PFSK-1 (cell line): ENCODE results near the gene KLK10.

Source experiments
- FOXP2 ChIP-seq: optimal IDR thresholded peaks from 2 replicates; pipeline ENCODE3; 2011; ENCODE audit warnings: borderline replicate concordance, control low read depth, inconsistent platforms; ENCODE audit not compliant: insufficient read depth; ENCODE audit errors: extremely low read length, extremely low read depth
- POLR2AphosphoS5 ChIP-seq: IDR thresholded peaks from 2 replicates; pipeline ENCODE4 v1.6.1; 2012; ENCODE audit warnings: low read depth, mild to moderate bottlenecking, control low read depth, low read length, moderate library complexity
- SIN3A ChIP-seq: IDR thresholded peaks from 2 replicates; pipeline ENCODE4 v1.6.1; 2012; ENCODE audit warnings: mild to moderate bottlenecking, low read length, moderate library complexity, borderline replicate concordance; ENCODE audit not compliant: insufficient read depth
- TAF1 ChIP-seq: IDR thresholded peaks from 2 replicates; pipeline ENCODE4 v1.6.1; 2012; ENCODE audit warnings: low read length, control low read depth, borderline replicate concordance; ENCODE audit not compliant: insufficient read depth
- TF ChIP-seq, protein P1 (sequence below), 2 experiments: IDR thresholded peaks; 2 replicates each; pipeline versions ENCODE4 v1.6.1 to v1.8.0; 2011 to 2012; ENCODE audit warnings: low read depth in 2 of 2, low read length in 2 of 2, control low read depth in 1 of 2, inconsistent platforms in 1 of 2, mild to moderate bottlenecking in 1 of 2, moderate library complexity in 1 of 2; ENCODE audit not compliant: insufficient read depth in 1 of 2

The KLK10 gene

DNA sequence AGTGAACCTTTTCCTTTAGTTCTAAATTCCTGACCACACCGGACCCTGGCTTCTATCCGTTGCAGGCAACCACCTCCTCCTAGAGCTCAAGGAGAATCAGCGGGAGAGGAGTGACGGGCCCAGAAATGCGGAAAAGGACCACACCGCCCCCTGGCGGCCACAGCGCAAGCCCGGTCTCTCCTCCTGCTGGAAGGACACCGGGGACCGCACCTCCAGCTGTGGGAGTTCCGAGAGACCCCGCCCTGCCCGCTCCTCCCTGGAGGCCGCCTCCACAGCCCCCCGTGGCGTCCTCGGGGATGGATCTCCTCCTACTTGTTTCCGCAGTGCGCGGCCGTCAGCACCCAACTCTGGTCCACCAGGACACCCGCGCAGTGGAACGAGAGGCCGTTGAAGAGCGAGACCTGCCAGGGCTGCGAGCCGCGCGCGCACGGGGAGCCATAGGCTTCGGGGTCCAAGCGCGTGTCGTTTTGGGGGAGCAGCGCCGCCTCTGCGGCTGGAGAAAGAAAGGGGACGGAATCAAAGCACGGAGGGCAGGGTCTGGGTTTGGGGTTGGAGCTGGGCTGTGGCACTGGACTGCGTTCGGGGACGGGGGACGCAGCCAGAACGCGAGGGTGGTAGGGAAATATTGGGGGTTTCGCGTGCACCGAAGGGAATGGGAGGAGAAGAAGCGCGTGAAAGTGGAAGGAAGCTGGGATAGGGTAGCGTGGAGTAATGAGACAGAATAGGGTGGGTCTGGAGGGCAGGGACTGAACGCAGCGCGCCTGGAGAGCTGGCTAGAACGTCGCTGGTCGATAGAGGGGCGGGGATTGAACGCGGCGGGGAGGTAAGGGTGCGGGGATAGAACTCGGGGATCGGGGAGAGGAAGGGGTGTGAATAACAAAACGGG lies 2.5 kb downstream of the KLK10 start:
- TF ChIP-seq, protein P1, sequence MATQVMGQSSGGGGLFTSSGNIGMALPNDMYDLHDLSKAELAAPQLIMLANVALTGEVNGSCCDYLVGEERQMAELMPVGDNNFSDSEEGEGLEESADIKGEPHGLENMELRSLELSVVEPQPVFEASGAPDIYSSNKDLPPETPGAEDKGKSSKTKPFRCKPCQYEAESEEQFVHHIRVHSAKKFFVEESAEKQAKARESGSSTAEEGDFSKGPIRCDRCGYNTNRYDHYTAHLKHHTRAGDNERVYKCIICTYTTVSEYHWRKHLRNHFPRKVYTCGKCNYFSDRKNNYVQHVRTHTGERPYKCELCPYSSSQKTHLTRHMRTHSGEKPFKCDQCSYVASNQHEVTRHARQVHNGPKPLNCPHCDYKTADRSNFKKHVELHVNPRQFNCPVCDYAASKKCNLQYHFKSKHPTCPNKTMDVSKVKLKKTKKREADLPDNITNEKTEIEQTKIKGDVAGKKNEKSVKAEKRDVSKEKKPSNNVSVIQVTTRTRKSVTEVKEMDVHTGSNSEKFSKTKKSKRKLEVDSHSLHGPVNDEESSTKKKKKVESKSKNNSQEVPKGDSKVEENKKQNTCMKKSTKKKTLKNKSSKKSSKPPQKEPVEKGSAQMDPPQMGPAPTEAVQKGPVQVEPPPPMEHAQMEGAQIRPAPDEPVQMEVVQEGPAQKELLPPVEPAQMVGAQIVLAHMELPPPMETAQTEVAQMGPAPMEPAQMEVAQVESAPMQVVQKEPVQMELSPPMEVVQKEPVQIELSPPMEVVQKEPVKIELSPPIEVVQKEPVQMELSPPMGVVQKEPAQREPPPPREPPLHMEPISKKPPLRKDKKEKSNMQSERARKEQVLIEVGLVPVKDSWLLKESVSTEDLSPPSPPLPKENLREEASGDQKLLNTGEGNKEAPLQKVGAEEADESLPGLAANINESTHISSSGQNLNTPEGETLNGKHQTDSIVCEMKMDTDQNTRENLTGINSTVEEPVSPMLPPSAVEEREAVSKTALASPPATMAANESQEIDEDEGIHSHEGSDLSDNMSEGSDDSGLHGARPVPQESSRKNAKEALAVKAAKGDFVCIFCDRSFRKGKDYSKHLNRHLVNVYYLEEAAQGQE (IDR thresholded peaks at IDR 0.05; ENCODE audit: insufficient read depth in 1 of 2, low read depth in 2 of 2, low read length in 2 of 2), result no peak
- TF ChIP-seq FOXP2 (no peak), POLR2AphosphoS5 (no peak), TAF1 (no peak), SIN3A (no peak)

DNA sequence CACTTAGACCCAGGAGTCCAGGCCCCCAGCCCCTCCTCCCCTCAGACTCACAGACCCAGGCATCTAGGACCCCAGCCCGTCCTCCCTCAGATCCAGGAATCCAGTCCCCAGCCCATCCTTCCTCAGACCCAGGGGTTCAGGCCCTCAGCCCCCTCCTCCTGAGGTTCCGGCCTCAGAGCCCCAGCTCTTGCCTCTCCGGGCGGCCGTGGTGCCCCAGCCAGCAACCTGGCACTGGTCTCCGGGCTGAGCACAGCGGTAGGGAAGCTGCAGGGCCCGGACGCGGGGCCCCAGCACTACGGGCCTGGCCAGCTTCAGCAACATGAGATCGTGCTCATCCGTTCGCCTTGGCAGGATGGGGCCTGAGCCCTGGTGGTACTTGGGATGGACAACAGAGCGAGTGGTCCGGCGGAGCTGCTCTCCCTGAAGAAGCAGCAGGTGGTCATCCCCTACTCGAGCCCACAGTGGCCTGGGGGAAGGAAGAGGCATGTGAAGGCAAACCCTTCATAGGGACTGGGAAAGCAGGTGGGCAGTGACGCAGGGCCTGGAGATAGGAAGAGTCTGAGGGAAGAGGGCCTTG lies 3.7 kb downstream of the KLK10 start:
- TF ChIP-seq POLR2AphosphoS5, result no peak
- no peak for TF ChIP-seq TAF1

DNA sequence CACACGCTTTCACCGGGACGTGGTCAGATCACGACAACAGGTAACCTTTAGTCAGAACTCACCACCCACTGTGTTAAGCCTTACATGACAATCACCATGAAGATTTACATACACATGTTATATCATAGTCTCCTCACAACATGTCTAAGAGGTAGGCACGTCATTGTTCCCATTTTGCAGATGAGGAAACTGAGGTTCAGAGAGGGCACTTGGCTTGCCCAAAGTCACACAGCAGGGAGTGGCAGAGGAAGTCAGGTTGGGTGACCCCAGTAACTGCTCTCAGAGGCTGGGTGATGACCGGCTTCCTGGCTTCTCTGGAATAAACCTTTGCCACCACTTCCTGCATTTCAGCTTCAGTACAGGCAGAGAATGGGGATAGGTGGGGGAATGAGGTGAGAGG lies 5.3 kb downstream of the KLK10 start:
- TF ChIP-seq POLR2AphosphoS5, result no peak
- no peak for TF ChIP-seq SIN3A
- TF ChIP-seq, protein P1 (IDR thresholded peaks at IDR 0.05; ENCODE audit: insufficient read depth in 1 of 2, low read depth in 2 of 2, low read length in 2 of 2), result no peak
- TF ChIP-seq FOXP2, result no peak
- TF ChIP-seq TAF1, result no peak

DNA sequence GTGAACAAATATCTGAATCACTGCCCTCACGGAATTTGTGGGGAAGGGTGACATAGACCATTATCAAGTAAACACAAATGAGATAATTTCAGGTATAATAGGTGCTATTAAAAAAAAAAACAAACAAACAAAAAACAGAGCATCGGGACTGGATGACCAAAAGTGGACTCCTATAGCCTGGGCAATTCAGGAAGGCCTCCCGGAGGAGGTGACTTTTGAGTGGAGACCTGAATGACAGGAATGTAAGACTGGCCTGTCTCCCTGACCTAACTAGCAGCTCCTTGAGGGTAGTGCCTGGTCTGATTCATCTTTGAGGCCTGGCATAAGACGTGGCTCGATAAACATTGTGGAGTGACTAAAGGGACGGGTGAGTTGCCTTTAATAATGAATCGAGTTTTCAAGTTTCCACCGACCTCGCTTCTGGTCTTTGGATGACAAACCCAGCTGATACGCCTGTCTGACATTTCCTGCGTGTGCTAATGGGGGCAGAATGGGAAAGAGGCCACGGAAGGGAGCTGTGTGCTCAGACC lies 6.8 kb downstream of the KLK10 start:
- TF ChIP-seq POLR2AphosphoS5, result no peak
- TF ChIP-seq FOXP2, result no peak

DNA sequence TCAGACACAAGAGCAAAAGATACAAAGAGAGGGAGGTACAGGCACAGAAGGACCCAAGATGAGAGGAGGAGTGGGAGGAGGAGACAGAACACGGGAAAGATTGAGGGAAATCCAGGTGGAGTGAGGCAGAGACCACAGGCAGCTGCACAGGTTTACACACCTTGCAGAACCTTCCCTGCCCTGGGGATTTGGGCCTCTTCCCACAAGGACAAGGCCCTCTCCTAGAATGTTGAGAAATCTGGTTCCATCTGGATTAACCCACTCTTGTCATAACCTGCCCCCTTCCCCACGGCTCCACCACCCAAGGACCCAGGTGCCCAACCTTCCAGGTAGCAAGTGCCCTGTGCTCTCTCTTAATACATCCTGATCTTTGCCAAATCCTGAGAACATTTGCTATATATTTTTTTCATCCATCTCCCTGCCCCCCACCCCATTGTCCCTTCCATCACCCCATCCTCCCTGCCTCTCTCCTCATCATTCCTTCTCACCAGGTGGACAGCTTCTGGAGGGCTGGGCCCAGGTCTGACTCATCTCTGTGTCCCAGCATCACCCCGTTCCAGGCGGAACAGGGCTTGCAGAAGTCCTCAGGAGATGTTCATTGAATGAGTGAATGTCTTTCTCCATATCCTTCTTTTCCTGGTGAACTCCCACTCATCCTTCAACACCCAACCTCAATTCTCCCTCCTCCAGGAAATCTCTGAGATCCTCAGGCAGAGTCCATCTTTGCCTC lies 9.3 kb downstream of the KLK10 start:
- TF ChIP-seq POLR2AphosphoS5 (no peak), TAF1 (no peak), SIN3A (no peak), FOXP2 (no peak)
- TF ChIP-seq, protein P1 (IDR thresholded peaks at IDR 0.05; ENCODE audit: insufficient read depth in 1 of 2, low read depth in 2 of 2, low read length in 2 of 2), result no peak
